GM19395 (cell line): ENCODE results near the gene ZDHHC12.

Experiments
- ATAC-seq: cut with Tn5 transposase; IDR thresholded peaks from one replicate; pipeline ENCODE4 v1.9.1; 2021; ENCODE audit warnings: mild to moderate bottlenecking, moderate library complexity; ENCODE audit not compliant: unreplicated experiment

Gene ZDHHC12

GRCh38 chr9:128731093-128731492, 7.2 kb upstream of the ZDHHC12 start:
- ATAC-seq = no peak

GRCh38 chr9:128729766-128730517, 6.0 kb upstream of the ZDHHC12 start:
- ATAC-seq = no peak

GRCh38 chr9:128729302-128729701, 5.4 kb upstream of the ZDHHC12 start:
- no peak for ATAC-seq

GRCh38 chr9:128728298-128728697, 4.4 kb upstream of the ZDHHC12 start:
- no peak for ATAC-seq

- no peak for ATAC-seq
Observed at GRCh38 chr9:128727640-128728248, 3.8 kb upstream of the ZDHHC12 start.

- ATAC-seq = peak; percentile 19
Observed at GRCh38 chr9:128724744-128725211, 851 bp upstream of the ZDHHC12 start.

- ATAC-seq = no peak
Observed at GRCh38 chr9:128723352-128723865, 518 bp downstream of the ZDHHC12 start.

GRCh38 chr9:128722380-128723351, 1.3 kb downstream of the ZDHHC12 start:
- no peak for ATAC-seq

- ATAC-seq = no peak
Observed at GRCh38 chr9:128721487-128722010, 2.4 kb downstream of the ZDHHC12 start.

- no peak for ATAC-seq
Observed at GRCh38 chr9:128720841-128721486, 3.0 kb downstream of the ZDHHC12 start.

GRCh38 chr9:128719919-128720605, 3.9 kb downstream of the ZDHHC12 start:
- ATAC-seq = no peak

- no peak for ATAC-seq
Observed at GRCh38 chr9:128718475-128718874, 5.5 kb downstream of the ZDHHC12 start.

- no peak for ATAC-seq
Observed at GRCh38 chr9:128718047-128718446, 5.9 kb downstream of the ZDHHC12 start.

GRCh38 chr9:128716581-128717254, 7.2 kb downstream of the ZDHHC12 start:
- no peak for ATAC-seq

GRCh38 chr9:128715436-128715750, 8.5 kb downstream of the ZDHHC12 start:
- no peak for ATAC-seq

- no peak for ATAC-seq
Observed at GRCh38 chr9:128714586-128715435, 9.1 kb downstream of the ZDHHC12 start.

GRCh38 chr9:128713941-128714573, 9.9 kb downstream of the ZDHHC12 start:
- ATAC-seq = no peak

GRCh38 chr9:128713411-128713780, 10.5 kb downstream of the ZDHHC12 start:
- no peak for ATAC-seq
